WERI-Rb-1 (cell line): ENCODE measurements around the gene LBR.

Source experiments
- DNase-seq: peaks from one replicate; pipeline ENCODE4 v3.0.0-alpha.2; 2020
- H3K27ac ChIP-seq: fragments of 250-450 bp; sonication (Bioruptor Pico); 2 replicates; pipeline ENCODE4 v1.5.1; 2020; ENCODE audit warnings: mild to moderate bottlenecking, moderate library complexity
- H3K27me3 ChIP-seq: fragments of 250-450 bp; sonication (Bioruptor Pico); 2 replicates; pipeline ENCODE4 v1.5.1; 2021; ENCODE audit warnings: mild to moderate bottlenecking, low read depth, moderate library complexity; ENCODE audit not compliant: insufficient read depth, severe bottlenecking
- H3K36me3 ChIP-seq: fragments of 250-450 bp; sonication (Bioruptor Pico); 2 replicates; pipeline ENCODE4 v1.5.1; 2020; ENCODE audit warnings: mild to moderate bottlenecking, moderate library complexity
- H3K4me3 ChIP-seq: 2 replicates; pipeline ENCODE4 v1.5.1; 2011; ENCODE audit warnings: low read depth, mild to moderate bottlenecking, control low read depth, low read length
- H3K9me3 ChIP-seq: fragments of 250-450 bp; sonication (Bioruptor Pico); 2 replicates; pipeline ENCODE4 v1.5.1; 2021; ENCODE audit warnings: mild to moderate bottlenecking, moderate library complexity; ENCODE audit not compliant: severe bottlenecking
- CTCF ChIP-seq: IDR thresholded peaks from 2 replicates; pipeline ENCODE4 v1.5.1; 2011; ENCODE audit warnings: low read depth, mild to moderate bottlenecking, control low read depth, inconsistent platforms, low read length

The LBR gene

DNA sequence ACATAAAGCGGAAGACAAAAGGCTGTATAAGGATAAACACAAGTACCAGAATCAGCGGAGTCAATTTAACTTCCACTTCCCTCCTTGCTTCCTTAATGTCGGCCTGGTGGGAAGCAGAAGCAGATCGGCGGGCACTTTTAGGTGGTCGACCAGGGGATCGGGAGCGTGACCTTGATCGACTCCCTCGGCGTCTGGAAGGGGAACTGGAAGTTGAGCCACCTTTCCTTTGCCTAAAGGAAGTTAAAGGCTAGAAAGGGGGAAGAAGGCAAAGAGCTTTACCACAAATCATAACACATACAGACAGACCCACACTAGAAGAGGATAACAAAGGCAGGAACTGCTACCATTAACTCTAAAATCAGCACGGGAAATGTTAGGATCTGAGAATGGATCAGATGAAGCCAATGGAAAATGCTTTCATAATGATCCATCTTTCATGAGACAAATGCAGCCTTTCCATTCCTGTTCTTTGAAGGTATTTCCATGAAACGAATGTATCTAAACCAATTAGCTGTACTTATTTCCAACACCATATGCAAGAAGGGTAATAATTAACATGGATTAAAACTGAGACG is 5.7 kb downstream of the LBR start:
- Histone ChIP-seq H3K27ac (no peak overlapping the region), H3K4me3 (no peak overlapping the region), H3K36me3 (peaks cover 11% of the 10 kb centered on the region), H3K27me3 (no peaks in the 10 kb centered on the region), H3K9me3 (no peaks in the 10 kb centered on the region)
- DNase-seq: no peak
- no peak for TF ChIP-seq CTCF

DNA sequence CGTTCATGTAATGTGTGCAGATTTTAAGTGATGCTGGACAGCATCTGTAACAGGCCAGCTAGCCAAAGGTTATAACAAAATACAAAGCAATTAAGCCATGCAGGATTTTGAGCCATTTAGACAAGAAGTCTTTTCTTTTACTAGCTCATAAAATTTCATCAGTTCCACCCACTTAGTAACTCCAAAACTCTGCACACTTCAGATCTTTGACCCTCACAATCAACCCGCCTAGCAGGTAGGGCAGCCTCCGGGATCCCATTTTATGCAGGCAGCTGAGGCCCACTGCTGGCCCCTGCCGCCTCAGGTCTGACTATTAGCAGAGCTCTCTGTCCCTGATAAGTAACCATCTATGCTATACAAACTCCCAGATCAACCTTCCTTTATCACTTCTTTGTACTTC is 9.2 kb downstream of the LBR start:
- no peak for TF ChIP-seq CTCF
- Histone ChIP-seq H3K4me3 (no peak overlapping the region), H3K27ac (no peak overlapping the region), H3K36me3 (peaks cover 16% of the 10 kb centered on the region), H3K27me3 (no peaks in the 10 kb centered on the region), H3K9me3 (no peaks in the 10 kb centered on the region)
- DNase-seq: no peak

GRCh38 chr1:225418059-225418458 is 9.8 kb downstream of the LBR start:
- no peaks in the 10 kb centered on the region for H3K27me3 ChIP-seq
- no peaks in the 10 kb centered on the region for H3K9me3 ChIP-seq
- H3K36me3 ChIP-seq: peaks cover 16% of the 10 kb centered on the region
- H3K4me3 ChIP-seq: no peak overlapping the region
- DNase-seq: no peak
- no peak for TF ChIP-seq CTCF
- H3K27ac ChIP-seq: no peak overlapping the region

DNA sequence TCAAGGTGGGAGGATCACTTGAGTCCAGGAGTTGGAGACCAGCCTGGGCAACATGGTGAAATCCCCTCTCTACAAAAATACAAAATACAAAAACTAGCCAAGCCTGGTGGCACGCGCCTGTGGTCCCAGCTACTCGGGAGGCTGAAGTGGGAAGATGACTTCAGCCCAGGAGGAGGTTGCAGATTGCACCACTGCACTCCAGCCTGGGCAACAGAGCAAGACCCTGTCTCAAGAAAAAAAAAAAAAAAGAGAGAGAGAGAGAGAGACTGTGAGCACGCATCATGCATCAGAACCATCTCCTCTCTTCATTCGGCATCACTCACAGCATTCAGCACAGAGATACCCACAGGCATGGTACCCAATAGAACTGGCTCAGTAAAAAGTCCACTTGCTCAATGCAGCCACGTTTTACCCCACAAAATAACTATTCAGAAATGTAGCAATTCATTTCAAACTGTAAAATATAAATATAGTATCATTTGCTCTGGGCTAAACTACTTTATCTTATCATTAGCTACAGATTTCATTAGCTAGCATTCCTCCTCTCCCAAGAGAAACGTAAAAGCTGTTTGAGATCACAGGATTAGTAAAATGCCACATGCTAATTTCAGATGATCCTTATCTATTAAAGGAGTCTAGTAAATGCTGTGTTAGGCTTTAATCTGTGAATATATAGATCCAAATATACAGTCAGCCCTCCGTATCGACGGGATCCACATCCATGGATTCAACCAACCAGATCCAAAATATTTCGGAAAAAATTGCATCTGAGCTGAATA is 11.7 kb downstream of the LBR start:
- Histone ChIP-seq H3K4me3 (no peak overlapping the region), H3K36me3 (peaks cover 20% of the 10 kb centered on the region), H3K27me3 (no peaks in the 10 kb centered on the region), H3K9me3 (no peaks in the 10 kb centered on the region), H3K27ac (no peak overlapping the region)
- no peak for DNase-seq
- no peak for TF ChIP-seq CTCF

- H3K4me3 ChIP-seq: no peak overlapping the region
- no peaks in the 10 kb centered on the region for H3K9me3 ChIP-seq
- TF ChIP-seq CTCF: no peak
- no peak for DNase-seq
- no peak overlapping the region for H3K27ac ChIP-seq
- no peaks in the 10 kb centered on the region for H3K27me3 ChIP-seq
- H3K36me3 ChIP-seq: peaks cover 20% of the 10 kb centered on the region
Measured at GRCh38 chr1:225415307-225415706, 12.5 kb downstream of the LBR start.
